Panc1 (cell line): ENCODE results near the gene PHC1. TPM values are rescaled to one million over a fixed set of nuclear protein-coding genes. Genes with fewer than 3 reads are reported as not detected.

Experiments
- ATAC-seq: fragments of 200-7000 bp; cut with Tn5 transposase; 2 replicates; pipeline ENCODE4 v1.9.1; 2020; ENCODE audit warnings: mild to moderate bottlenecking, moderate library complexity
- BruUV-seq: library from RNA; stranded (reverse); fragments of 400-500 nt; replicated peaks from 2 replicates; lab custom pipeline; 2021; lab: Mats Ljungman, UMichigan
- CTCF ChIA-PET: fragments of 300-600 bp; sonication (Branson Sonifier 250); formaldehyde crosslinking; loops from one replicate; lab custom pipeline; 2022; ENCODE audit warnings: antibody characterized with exemption; lab: Charles Lee
- POLR2A ChIA-PET: fragments of 300-600 bp; sonication (Branson Sonifier 250); formaldehyde crosslinking; loops from one replicate; lab custom pipeline; 2022; ENCODE audit warnings: antibody characterized with exemption; lab: Charles Lee
- DNase-seq: peaks from one replicate; pipeline ENCODE4 v3.0.0-alpha.2; 2010; ENCODE audit warnings: low read depth, low spot score
- H3K27ac ChIP-seq: 2 replicates; pipeline ENCODE4 v1.5.1; 2011; ENCODE audit warnings: mild to moderate bottlenecking, low read length, inconsistent platforms
- H3K27me3 ChIP-seq: fragments of 200-500 bp; sonication (Bioruptor generic); 2 replicates; pipeline ENCODE4 v1.6.0; 2014; ENCODE audit warnings: low read length, inconsistent platforms; ENCODE audit not compliant: control insufficient read depth, insufficient read depth
- H3K36me3 ChIP-seq: fragments of 200-500 bp; sonication (Bioruptor generic); 2 replicates; pipeline ENCODE4 v1.5.1; 2014; ENCODE audit warnings: inconsistent platforms, mild to moderate bottlenecking, low read length, moderate library complexity; ENCODE audit not compliant: control insufficient read depth, insufficient read depth
- H3K4me1 ChIP-seq: 2 replicates; pipeline ENCODE4 v1.5.1; 2011; ENCODE audit warnings: inconsistent platforms, mild to moderate bottlenecking, low read length, moderate library complexity; ENCODE audit not compliant: control insufficient read depth, insufficient read depth
- H3K4me3 ChIP-seq, 2 experiments: 2 replicates each; pipeline ENCODE4 v1.5.1; 2011 to 2012; ENCODE audit warnings: low read depth in 2 of 2, low read length in 2 of 2, mild to moderate bottlenecking in 2 of 2, inconsistent platforms in 1 of 2, moderate library complexity in 1 of 2
- H3K9me3 ChIP-seq: fragments of 200-500 bp; sonication (Bioruptor generic); 2 replicates; pipeline ENCODE4 v1.5.1; 2014; ENCODE audit warnings: low read depth, mild to moderate bottlenecking, inconsistent platforms, low read length, moderate library complexity; ENCODE audit not compliant: control insufficient read depth, insufficient read depth
- CTCF ChIP-seq: fragments of 450-650 bp; IDR thresholded peaks from 2 replicates; pipeline ENCODE4 v1.5.1; 2017; ENCODE audit warnings: mild to moderate bottlenecking
- POLR2AphosphoS5 ChIP-seq: IDR thresholded peaks from 2 replicates; pipeline ENCODE4 v1.6.1; 2012; ENCODE audit warnings: mild to moderate bottlenecking, low read depth, low read length, moderate library complexity
- REST ChIP-seq, 2 experiments: IDR thresholded peaks; 2 replicates each; pipeline ENCODE4 v1.6.1; 2011 to 2012; ENCODE audit warnings: low read depth in 2 of 2, control low read depth in 1 of 2, low read length in 1 of 2, mild to moderate bottlenecking in 1 of 2, moderate library complexity in 1 of 2; ENCODE audit not compliant: insufficient read depth in 1 of 2
- SIN3A ChIP-seq: IDR thresholded peaks from 2 replicates; pipeline ENCODE4 v1.6.1; 2012; ENCODE audit warnings: low read depth, mild to moderate bottlenecking, low read length, moderate library complexity, borderline replicate concordance; ENCODE audit not compliant: insufficient read depth
- TCF7L2 ChIP-seq: IDR thresholded peaks from 2 replicates; pipeline ENCODE4 v1.6.1; 2011; ENCODE audit warnings: mild to moderate bottlenecking, low read depth, low read length, inconsistent platforms
- in situ Hi-C: cut with HindIII; loops from 2 replicates; pipeline ENCODE4 v1.10.0; 2016; ENCODE audit warnings: low sequenced_read_pairs, low pct_unique_long_range_greater_than_20kb
- intact Hi-C: fragments of 100-400 bp; cut with micrococcal nuclease; formaldehyde crosslinking; loops from one replicate; pipeline ENCODE4 v1.10.0; 2022; ENCODE audit not compliant: unreplicated experiment
- total RNA-seq: library from RNA; stranded (reverse); gene quantifications from one replicate; pipeline ENCODE4 v1.2.1, GENCODE V29; 2021; ENCODE audit not compliant: unreplicated experiment

The PHC1 gene
- total RNA-seq, 1 experiment from 2014 or later, result 15.6 TPM

DNA sequence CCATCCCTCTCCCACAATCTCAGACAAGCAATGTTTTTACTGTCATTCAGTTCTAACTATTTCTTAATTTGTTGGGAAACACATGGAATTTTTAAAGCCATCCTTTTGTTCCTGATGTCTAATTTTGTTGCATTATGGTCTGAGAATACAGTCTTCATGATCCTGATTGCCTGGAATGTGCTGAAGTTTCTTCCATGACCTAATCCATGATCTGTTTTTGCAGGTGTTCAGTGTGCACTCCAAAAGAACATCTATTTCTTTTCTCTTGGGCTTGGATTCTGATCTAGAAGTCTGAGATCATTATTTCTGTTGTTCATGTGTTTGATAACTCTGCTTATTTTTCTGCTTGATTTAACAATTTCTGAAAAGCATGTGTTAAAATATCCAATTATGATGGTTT is 43.2 kb upstream of the PHC1 start:
- no peaks in the 10 kb centered on the region for H3K36me3 ChIP-seq
- no peaks in the 10 kb centered on the region for H3K27me3 ChIP-seq
- in situ Hi-C loops (no loop called here), intact Hi-C loops (no loop called here)
- CTCF ChIA-PET, result no interaction called here
- no peak overlapping the region for H3K4me3 ChIP-seq
- POLR2A ChIA-PET, result no interaction called here
- DNase-seq (no peak), ATAC-seq (no peak)
- H3K27ac ChIP-seq, result no peak overlapping the region
- H3K4me1 ChIP-seq, result no peaks in the 10 kb centered on the region
- TF ChIP-seq CTCF (no peak), REST (IDR thresholded peaks at IDR 0.05; ENCODE audit: insufficient read depth in 1 of 2, low read depth in 2 of 2, low read length in 1 of 2) (no peak), SIN3A (no peak), POLR2AphosphoS5 (no peak), TCF7L2 (no peak)
- no TSS peak for BruUV-seq
- H3K9me3 ChIP-seq, result no peaks in the 10 kb centered on the region

DNA sequence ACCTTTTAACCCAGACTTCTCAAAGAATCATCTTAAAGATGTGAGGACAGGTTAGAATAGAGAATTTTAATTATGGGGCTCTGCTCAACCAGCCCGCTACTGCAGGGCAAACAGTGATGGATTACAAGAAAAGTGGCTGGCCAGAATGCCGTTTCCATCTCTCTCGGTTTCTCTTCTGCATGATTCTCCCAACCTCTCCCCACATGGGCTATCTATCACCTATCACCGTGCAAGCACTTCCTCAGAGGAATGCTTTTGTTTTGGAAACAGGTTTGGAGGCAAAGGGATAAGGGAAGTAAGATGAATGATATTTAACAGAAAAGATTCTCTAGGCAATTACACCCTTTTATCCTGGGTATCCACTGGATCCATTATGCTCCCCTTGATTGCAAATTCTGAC is 37.4 kb upstream of the PHC1 start:
- intact Hi-C loops, result no loop called here

More for the DNA sequence above, 37.4 kb upstream of the PHC1 start:
- Histone ChIP-seq H3K9me3 (no peaks in the 10 kb centered on the region), H3K4me3 (no peak overlapping the region), H3K27ac (no peak overlapping the region), H3K27me3 (no peaks in the 10 kb centered on the region; the same call in 1 of the 2 replicates), H3K36me3 (no peaks in the 10 kb centered on the region), H3K4me1 (no peaks in the 10 kb centered on the region)
- ChIA-PET POLR2A (no interaction called here), CTCF (no interaction called here)
- ATAC-seq (no peak), DNase-seq (no peak)
- no peak for TF ChIP-seq POLR2AphosphoS5
- no peak for TF ChIP-seq SIN3A
- no peak for TF ChIP-seq REST (IDR thresholded peaks at IDR 0.05; ENCODE audit: insufficient read depth in 1 of 2, low read depth in 2 of 2, low read length in 1 of 2)
- TF ChIP-seq TCF7L2, result no peak
- TF ChIP-seq CTCF, result no peak
- no TSS peak for BruUV-seq
- in situ Hi-C loops, result no loop called here
